ENCODE results near the gene NOVA2.

- TF ChIP-seq TEAD4 (IDR thresholded peaks at IDR 0.05), result no peak
- no peak for TF ChIP-seq MAX (IDR thresholded peaks at IDR 0.05)
- TF ChIP-seq USF1 (IDR thresholded peaks at IDR 0.05), result no peak
- TF ChIP-seq CREB1 (IDR thresholded peaks at IDR 0.05; ENCODE audit: low read depth), result no peak
- no peak for TF ChIP-seq REST (IDR thresholded peaks at IDR 0.05; ENCODE audit: low read depth)
- TF ChIP-seq FOXM1 (IDR thresholded peaks at IDR 0.05; ENCODE audit: borderline replicate concordance, low read depth), result no peak
Measured at GRCh38 chr19:46015687-46016425, 42.2 kb upstream of the NOVA2 start.

Data from Ishikawa (cell line).